Measurements from ENCODE around the gene PRDM12. TPM values are rescaled to one million over a fixed set of nuclear protein-coding genes. Genes with fewer than 3 reads are reported as not detected.

PRDM12 gene
- total and polyA plus RNA-seq, 12 donors = 0.01 TPM; not detected in 11

DNA sequence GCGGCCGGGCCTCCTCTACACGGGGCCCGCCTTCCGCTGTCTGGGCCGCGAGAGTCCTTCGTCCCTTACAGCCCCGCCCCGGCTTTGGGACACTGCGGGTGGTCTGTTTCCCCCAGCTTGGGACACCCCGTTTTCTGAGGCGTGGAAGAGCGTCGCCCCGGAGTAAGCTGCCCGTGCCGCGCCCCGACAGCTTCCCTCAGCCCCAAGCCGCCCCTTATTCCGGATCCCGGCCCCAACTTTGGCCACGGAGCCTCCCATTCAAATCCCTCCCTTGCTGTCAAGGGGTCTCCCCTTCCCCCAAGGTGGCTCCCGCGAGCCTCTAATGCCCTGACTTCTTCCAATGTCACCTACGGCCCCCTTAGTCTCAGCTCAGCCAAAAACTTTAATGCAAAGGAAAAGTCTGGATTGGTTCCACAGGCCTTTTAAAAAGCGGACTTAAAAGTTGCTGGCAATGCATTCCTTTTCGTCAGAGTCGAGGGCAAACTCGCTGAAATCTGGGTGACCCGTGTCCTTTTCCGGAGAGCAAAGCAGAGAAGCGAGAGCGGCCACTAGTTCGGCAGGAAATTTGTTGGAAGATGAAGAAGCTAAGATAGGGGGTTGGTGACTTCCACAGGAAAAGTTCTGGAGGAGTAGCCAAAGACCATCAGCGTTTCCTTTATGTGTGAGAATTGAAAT is 49.0 kb downstream of the PRDM12 start:
- H3K4me1 ChIP-seq = peaks cover 4 to 47% (median 35%) of the 10 kb centered on the region in 9 donors
- 0 to 1% methylated on average over 29 to 37 of the region's 37 CpGs for WGBS, 2 donors
- peak overlapping the region; percentile 86 to 99 (median 96) for H3K4me3 ChIP-seq
- DNase-seq = peak in 1 of 2 donors; percentile 54
- no peaks in the 10 kb centered on the region for H3K36me3 ChIP-seq
- intact Hi-C loops (cut with DNase I) = loop anchor here in 9 of 10 donors (2.0 to 10.0 kb wide), 8 partner anchors 51 to 411 kb away; partner anchors contain the start of genes ABL1 (in 1 of the 9) and NUP214 (in 1 of the 9)
- H3K27me3 ChIP-seq = no peaks in the 10 kb centered on the region
- TF ChIP-seq, protein P1, sequence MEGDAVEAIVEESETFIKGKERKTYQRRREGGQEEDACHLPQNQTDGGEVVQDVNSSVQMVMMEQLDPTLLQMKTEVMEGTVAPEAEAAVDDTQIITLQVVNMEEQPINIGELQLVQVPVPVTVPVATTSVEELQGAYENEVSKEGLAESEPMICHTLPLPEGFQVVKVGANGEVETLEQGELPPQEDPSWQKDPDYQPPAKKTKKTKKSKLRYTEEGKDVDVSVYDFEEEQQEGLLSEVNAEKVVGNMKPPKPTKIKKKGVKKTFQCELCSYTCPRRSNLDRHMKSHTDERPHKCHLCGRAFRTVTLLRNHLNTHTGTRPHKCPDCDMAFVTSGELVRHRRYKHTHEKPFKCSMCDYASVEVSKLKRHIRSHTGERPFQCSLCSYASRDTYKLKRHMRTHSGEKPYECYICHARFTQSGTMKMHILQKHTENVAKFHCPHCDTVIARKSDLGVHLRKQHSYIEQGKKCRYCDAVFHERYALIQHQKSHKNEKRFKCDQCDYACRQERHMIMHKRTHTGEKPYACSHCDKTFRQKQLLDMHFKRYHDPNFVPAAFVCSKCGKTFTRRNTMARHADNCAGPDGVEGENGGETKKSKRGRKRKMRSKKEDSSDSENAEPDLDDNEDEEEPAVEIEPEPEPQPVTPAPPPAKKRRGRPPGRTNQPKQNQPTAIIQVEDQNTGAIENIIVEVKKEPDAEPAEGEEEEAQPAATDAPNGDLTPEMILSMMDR (IDR thresholded peaks at IDR 0.05) = no peak
- peak in 6 of 8 donors; percentile 1 to 29 (median 16) for ATAC-seq
- peak overlapping the region; percentile 95 to 100 (median 98) for H3K27ac ChIP-seq
- H3K9me3 ChIP-seq = no peaks in the 10 kb centered on the region

DNA sequence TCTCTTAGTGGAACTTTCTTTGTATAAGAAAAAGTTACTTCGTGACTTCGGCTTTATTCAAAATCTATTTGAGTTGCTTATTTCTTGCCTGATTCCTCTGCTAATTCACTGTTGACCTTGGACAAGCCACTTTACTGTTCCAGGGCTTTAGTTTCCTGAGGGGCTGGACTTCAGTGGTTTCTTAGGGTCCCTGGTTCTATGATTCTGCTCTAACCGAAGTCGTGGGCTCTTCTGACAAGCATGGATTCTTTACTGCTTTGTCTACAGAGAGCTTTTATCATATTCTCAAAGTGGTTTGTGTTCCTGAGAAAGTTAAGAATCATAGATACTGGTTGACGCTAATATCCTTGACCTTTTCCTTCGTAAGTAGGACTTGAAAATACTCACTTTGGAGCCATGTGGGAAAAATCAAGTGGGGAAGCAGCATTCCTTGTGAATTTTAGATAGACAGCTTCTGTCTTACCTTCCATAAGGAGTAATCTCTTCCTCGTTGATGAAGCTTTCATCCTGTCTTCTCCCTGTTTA is 50.3 kb downstream of the PRDM12 start:
- TF ChIP-seq, protein P1 (IDR thresholded peaks at IDR 0.05) = no peak
- ATAC-seq (no peak), DNase-seq (no peak)
- H3K9me3 ChIP-seq = no peaks in the 10 kb centered on the region
- peak overlapping the region; percentile 17 to 100 (median 97) for H3K27ac ChIP-seq
- peak overlapping the region; percentile 7 to 99 (median 96) for H3K4me3 ChIP-seq
- intact Hi-C loops (cut with DNase I) = loop anchor here in 8 of 10 donors (5.0 to 10.0 kb wide), 5 partner anchors 50 to 410 kb away; partner anchors contain the start of genes ABL1 (in 1 of the 8) and NUP214 (in 1 of the 8)
- no peaks in the 10 kb centered on the region for H3K36me3 ChIP-seq
- no peaks in the 10 kb centered on the region for H3K27me3 ChIP-seq
- WGBS, 2 donors = 15 to 23% methylated on average over 7 of the region's 7 CpGs
- peaks cover 4 to 53% (median 38%) of the 10 kb centered on the region in 9 donors for H3K4me1 ChIP-seq

DNA sequence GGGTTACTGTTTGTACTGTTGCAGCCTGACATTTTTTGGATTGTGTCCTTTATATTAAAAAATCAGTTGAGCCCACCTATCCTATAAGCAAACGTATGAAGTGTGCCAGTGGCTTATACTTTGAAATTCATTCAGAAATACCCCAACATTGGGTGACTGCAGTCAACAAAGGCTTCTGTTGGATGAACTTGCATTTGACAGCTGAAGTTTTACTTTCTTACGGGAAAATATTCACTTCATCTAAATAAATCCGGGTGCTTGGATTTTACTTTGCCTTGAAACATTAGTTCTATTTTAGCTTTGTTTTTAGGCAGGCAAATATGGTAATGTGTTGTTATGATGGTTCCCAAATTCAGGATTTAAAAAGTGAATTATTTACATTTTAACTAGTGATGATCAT is 50.9 kb downstream of the PRDM12 start:
- Histone ChIP-seq H3K9me3 (no peaks in the 10 kb centered on the region), H3K36me3 (no peaks in the 10 kb centered on the region), H3K4me3 (peak overlapping the region; percentile 7 to 99 (median 96)), H3K27ac (peak overlapping the region in 8 of 10 donors; percentile 95 to 100 (median 98)), H3K27me3 (no peaks in the 10 kb centered on the region), H3K4me1 (peaks cover 4 to 53% (median 38%) of the 10 kb centered on the region in 9 donors)
- 16 to 21% methylated on average over 3 of the region's 3 CpGs for WGBS, 2 donors
- intact Hi-C loops (cut with DNase I) = loop anchor here in 5 of 10 donors (10.0 kb wide), 3 partner anchors 50 to 410 kb away; partner anchors contain the start of genes ABL1 (in 1 of the 5) and NUP214 (in 1 of the 5)
- no peak for DNase-seq
- no peak for ATAC-seq
- TF ChIP-seq, protein P1 (IDR thresholded peaks at IDR 0.05) = no peak

DNA sequence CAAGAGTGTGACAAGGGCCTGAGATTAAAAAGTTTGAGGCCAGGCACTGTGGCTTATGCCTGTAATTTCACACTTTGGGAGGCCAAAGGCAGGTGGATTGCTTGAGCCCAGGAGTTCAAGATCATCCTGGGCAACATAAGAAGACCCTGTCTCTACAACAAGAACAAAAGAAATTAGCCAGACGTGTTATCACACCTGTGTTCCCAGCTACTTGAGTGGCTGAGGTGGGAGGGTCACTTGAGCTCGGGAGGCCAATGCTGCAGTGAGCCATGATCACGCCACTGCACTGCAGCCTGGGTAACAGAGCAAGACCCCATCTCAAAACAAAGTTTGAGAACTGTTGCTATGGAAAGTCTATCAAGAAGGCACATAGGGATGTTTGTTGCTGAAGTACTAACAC is 54.2 kb downstream of the PRDM12 start:
- no peak overlapping the region for H3K4me3 ChIP-seq
- H3K27ac ChIP-seq = no peak overlapping the region
- intact Hi-C loops (cut with DNase I) = loop anchor here in 5 of 10 donors (10.0 kb wide), 3 partner anchors 46 to 406 kb away; partner anchors contain the start of genes ABL1 (in 1 of the 5) and NUP214 (in 1 of the 5)
- no peaks in the 10 kb centered on the region for H3K36me3 ChIP-seq
- DNase-seq (no peak), ATAC-seq (no peak)
- no peaks in the 10 kb centered on the region for H3K9me3 ChIP-seq
- WGBS, 2 donors = 66 to 76% methylated on average over 3 of the region's 3 CpGs
- TF ChIP-seq, protein P1 (IDR thresholded peaks at IDR 0.05) = no peak
- peaks cover 4 to 50% (median 36%) of the 10 kb centered on the region in 9 donors for H3K4me1 ChIP-seq
- no peaks in the 10 kb centered on the region for H3K27me3 ChIP-seq

All from heart right ventricle (tissue), 16 donors.